ENCODE results near the gene MAN1C1.

DNA sequence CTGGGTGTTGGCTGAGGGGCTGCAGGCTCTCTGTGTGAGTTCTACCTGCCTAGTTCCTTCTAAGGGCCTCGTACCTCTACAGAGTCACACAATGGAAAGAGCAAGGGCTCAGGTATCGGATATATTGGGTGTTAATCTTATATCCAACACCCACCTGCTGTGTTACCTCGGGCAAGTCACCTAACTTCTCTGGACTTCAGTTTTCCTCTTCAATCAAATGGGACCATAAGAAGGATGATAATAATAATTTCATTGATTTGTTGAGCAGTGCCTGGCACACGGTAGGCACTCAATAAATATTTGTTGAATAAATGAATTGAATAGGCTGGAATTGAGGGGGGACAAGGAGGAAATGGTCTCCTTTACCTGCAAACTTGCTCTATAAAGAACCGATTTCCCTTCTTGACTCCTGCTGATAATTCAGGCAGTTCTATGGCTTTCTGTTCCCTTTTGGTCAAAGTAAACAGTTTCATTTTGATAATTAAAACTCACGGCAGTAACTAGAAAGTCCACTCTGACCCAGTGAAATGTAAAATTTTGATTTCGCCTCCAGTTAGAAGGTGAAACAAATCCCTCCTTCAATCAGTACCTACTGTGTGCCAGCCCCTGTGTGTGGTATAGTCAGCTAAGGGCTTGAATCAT is 16.5 kb upstream of the MAN1C1 start:
- TF ChIP-seq POLR2A (IDR thresholded peaks at IDR 0.05; ENCODE audit: low read depth, low read length) (no peak), POLR2AphosphoS5 (IDR thresholded peaks at IDR 0.05; ENCODE audit: low read depth, low read length) (no peak), SPI1 (IDR thresholded peaks at IDR 0.05; ENCODE audit: low read depth, low read length) (peak; percentile 88), POU2F2 (IDR thresholded peaks at IDR 0.05; ENCODE audit: low read depth, low read length) (no peak), PAX5 (IDR thresholded peaks at IDR 0.05; ENCODE audit: insufficient read depth, low read length, severe bottlenecking) (no peak), TAF1 (IDR thresholded peaks at IDR 0.05; ENCODE audit: low read depth, low read length) (no peak)

Data from GM12891 (cell line).